NCI-H524 treated with DMSO at 0.1 percent for 48 hours (cell line): ENCODE data around the gene DNM3.
A peak's percentile ranks its signal among the peaks of the same experiment; 100 is the strongest.

Experiments
- DNase-seq: peaks from one replicate; lab custom pipeline; 2025; lab: John Stamatoyannopoulos, UW

DNM3 gene

GRCh38 chr1:171919891-171920887 is 78.9 kb downstream of the DNM3 start:
- no peak for DNase-seq

- no peak for DNase-seq
Measured at GRCh38 chr1:171922999-171923398, 81.7 kb downstream of the DNM3 start.

GRCh38 chr1:171929121-171929520 is 87.8 kb downstream of the DNM3 start:
- DNase-seq = no peak

- no peak for DNase-seq
Measured at GRCh38 chr1:171931752-171932151, 90.5 kb downstream of the DNM3 start.

- DNase-seq = no peak
Measured at GRCh38 chr1:171934664-171935063, 93.4 kb downstream of the DNM3 start.

- no peak for DNase-seq
Measured at GRCh38 chr1:171935086-171935485, 93.8 kb downstream of the DNM3 start.

GRCh38 chr1:171935664-171936063 is 94.4 kb downstream of the DNM3 start:
- no peak for DNase-seq

GRCh38 chr1:171937938-171938337 is 96.6 kb downstream of the DNM3 start:
- DNase-seq = no peak

GRCh38 chr1:171939740-171940139 is 98.4 kb downstream of the DNM3 start:
- DNase-seq = no peak

GRCh38 chr1:171940368-171940767 is 99.1 kb downstream of the DNM3 start:
- no peak for DNase-seq

- DNase-seq = no peak
Measured at GRCh38 chr1:171941920-171942319, 100.6 kb downstream of the DNM3 start.

GRCh38 chr1:171943973-171944561 is 102.8 kb downstream of the DNM3 start:
- no peak for DNase-seq

GRCh38 chr1:171948511-171948910 is 107.2 kb downstream of the DNM3 start:
- no peak for DNase-seq

GRCh38 chr1:171949316-171949715 is 108.0 kb downstream of the DNM3 start:
- DNase-seq = no peak

- no peak for DNase-seq
Measured at GRCh38 chr1:171953835-171954234, 112.5 kb downstream of the DNM3 start.

- DNase-seq = peak; percentile 39
Measured at GRCh38 chr1:171954361-171954760, 113.1 kb downstream of the DNM3 start.

- DNase-seq = no peak
Measured at GRCh38 chr1:171961861-171962260, 120.6 kb downstream of the DNM3 start.

- DNase-seq = no peak
Measured at GRCh38 chr1:171963762-171964161, 122.5 kb downstream of the DNM3 start.

GRCh38 chr1:171965777-171966176 is 124.5 kb downstream of the DNM3 start:
- DNase-seq = no peak

GRCh38 chr1:171966426-171967220 is 125.3 kb downstream of the DNM3 start:
- DNase-seq = no peak

GRCh38 chr1:171969226-171969625 is 127.9 kb downstream of the DNM3 start:
- DNase-seq = no peak

- no peak for DNase-seq
Measured at GRCh38 chr1:171969813-171970212, 128.5 kb downstream of the DNM3 start.

- DNase-seq = no peak
Measured at GRCh38 chr1:171972846-171973245, 131.5 kb downstream of the DNM3 start.
